ENCODE data around the gene KATNB1. TPM values are rescaled to one million over a fixed set of nuclear protein-coding genes. Genes with fewer than 3 reads are reported as not detected.

KATNB1 gene
- total RNA-seq, 1 experiment from 2014 or later = 60.4 TPM

GRCh38 chr16:57764341-57765159 is 29.0 kb downstream of the KATNB1 start:
- H3K4me3 Mint-ChIP-seq = no peak overlapping the region
- ChIA-PET POLR2A (interaction anchor here (0.6 to 1.2 kb wide), 2 partner anchors 109 to 182 kb away, joined by 3 to 5 read pairs; no protein-coding TSS in a partner anchor), CTCF (interaction anchor here (0.6 to 4.9 kb wide), 5 partner anchors 9 to 268 kb away, joined by 3 to 30 read pairs (median 3); no protein-coding TSS in a partner anchor)
- no peak overlapping the region for H3K27ac Mint-ChIP-seq
- H3K9me3 Mint-ChIP-seq = no peaks in the 10 kb centered on the region
- peak; percentile 97 for ATAC-seq
- H3K27me3 Mint-ChIP-seq (ENCODE audit: low read depth) = no peaks in the 10 kb centered on the region
- DNase-seq (ENCODE audit: low spot score) = peak; percentile 95
- H3K4me1 Mint-ChIP-seq = peaks cover 17% of the 10 kb centered on the region
- TF ChIP-seq PRDM15 (CRISPR knock-in tag; IDR thresholded peaks at IDR 0.05) = no peak
- no peak for TF ChIP-seq ZNF425 (CRISPR knock-in tag; conservative IDR thresholded peaks at IDR 0.05)
- no peak for TF ChIP-seq CTCF (IDR thresholded peaks at IDR 0.05)
- no peak for TF ChIP-seq ZNF423 (CRISPR knock-in tag; IDR thresholded peaks at IDR 0.05)
- no peak for TF ChIP-seq GRHL2 (CRISPR knock-in tag; IDR thresholded peaks at IDR 0.05; ENCODE audit: insufficient replicate concordance, severe bottlenecking)
- TF ChIP-seq FOXK1 (CRISPR knock-in tag; IDR thresholded peaks at IDR 0.05) = no peak
- no peaks in the 10 kb centered on the region for H3K36me3 Mint-ChIP-seq

GRCh38 chr16:57765160-57765728 is 29.7 kb downstream of the KATNB1 start:
- Mint-ChIP-seq H3K27ac (peak overlapping the region; percentile 82; the same call in 1 of the 2 replicates), H3K4me1 (peaks cover 11% of the 10 kb centered on the region), H3K9me3 (no peaks in the 10 kb centered on the region), H3K27me3 (ENCODE audit: low read depth) (no peaks in the 10 kb centered on the region), H3K4me3 (no peak overlapping the region), H3K36me3 (peaks cover 4% of the 10 kb centered on the region; the same call in 1 of the 2 replicates)
- ATAC-seq (no peak), DNase-seq (ENCODE audit: low spot score) (no peak)
- CTCF ChIA-PET = interaction anchor here (0.6 to 4.9 kb wide), 6 partner anchors 8 to 267 kb away, joined by 3 to 30 read pairs (median 3); no protein-coding TSS in a partner anchor
- POLR2A ChIA-PET = interaction anchor here (0.6 to 1.2 kb wide), 2 partner anchors 108 to 183 kb away, joined by 3 to 5 read pairs; no protein-coding TSS in a partner anchor
- no peak for TF ChIP-seq STAT6 (CRISPR knock-in tag; conservative IDR thresholded peaks at IDR 0.05; ENCODE audit: low read depth)
- no peak for TF ChIP-seq RELA (CRISPR knock-in tag; IDR thresholded peaks at IDR 0.05; ENCODE audit: borderline replicate concordance)
- TF ChIP-seq ZNF219 (CRISPR knock-in tag; IDR thresholded peaks at IDR 0.05; ENCODE audit: borderline replicate concordance) = no peak
- no peak for TF ChIP-seq ARID4B (CRISPR knock-in tag; IDR thresholded peaks at IDR 0.05; ENCODE audit: borderline replicate concordance)
- no peak for TF ChIP-seq GTF2I (CRISPR knock-in tag; conservative IDR thresholded peaks at IDR 0.05)
- no peak for TF ChIP-seq ZMAT4 (CRISPR knock-in tag; IDR thresholded peaks at IDR 0.05)
- TF ChIP-seq ZNF121 (CRISPR knock-in tag; IDR thresholded peaks at IDR 0.05) = no peak
- TF ChIP-seq ZNF138 (CRISPR knock-in tag; conservative IDR thresholded peaks at IDR 0.05) = no peak
